Ectodermal cell (in vitro differentiated cells): Measurements from ENCODE around the gene CIAO2B.

ENCODE experiments used
- H3K27ac ChIP-seq: 2 replicates; pipeline ENCODE4 v1.7.0; 2013; ENCODE audit warnings: mild to moderate bottlenecking, low read depth, low read length; ENCODE audit not compliant: insufficient read depth, poor library complexity, severe bottlenecking
- H3K27me3 ChIP-seq: 2 replicates; pipeline ENCODE4 v1.7.0; 2013; ENCODE audit warnings: mild to moderate bottlenecking, low read length; ENCODE audit not compliant: insufficient read depth, control insufficient read depth, poor library complexity, severe bottlenecking
- H3K36me3 ChIP-seq: one replicate; pipeline ENCODE4 v1.7.0; 2013; ENCODE audit warnings: low read length; ENCODE audit not compliant: control insufficient read depth, insufficient read depth
- H3K4me1 ChIP-seq: one replicate; pipeline ENCODE4 v1.7.0; 2013; ENCODE audit warnings: low read length; ENCODE audit not compliant: control insufficient read depth, insufficient read depth
- H3K4me3 ChIP-seq: 2 replicates; pipeline ENCODE4 v1.7.0; 2013; ENCODE audit warnings: low read depth, low read length, control low read depth; ENCODE audit not compliant: insufficient read depth
- H3K9me3 ChIP-seq: 2 replicates; pipeline ENCODE4 v1.7.0; 2013; ENCODE audit warnings: mild to moderate bottlenecking, low read length, moderate library complexity; ENCODE audit not compliant: control insufficient read depth
- WGBS, 2 experiments: methylation state at CpG; one replicate each; pipeline ENCODE4 v1.1.7; 2013; ENCODE audit warnings: missing lambda C conversion rate in 2 of 2; 5-methylcytosine and 5-hydroxymethylcytosine counted together

Gene CIAO2B

GRCh38 chr16:66927918-66928649 lies 6.1 kb downstream of the CIAO2B start:
- peaks cover 44% of the 10 kb centered on the region for H3K27me3 ChIP-seq
- no peaks in the 10 kb centered on the region for H3K9me3 ChIP-seq
- 96% methylated on average over 8 of the region's 8 CpGs for WGBS, 2 experiments
- H3K36me3 ChIP-seq = no peaks in the 10 kb centered on the region
- peaks cover 15% of the 10 kb centered on the region for H3K4me1 ChIP-seq
- no peak overlapping the region for H3K4me3 ChIP-seq
- H3K27ac ChIP-seq = no peak overlapping the region

- Histone ChIP-seq H3K4me3 (no peak overlapping the region), H3K4me1 (peaks cover 14% of the 10 kb centered on the region), H3K9me3 (no peaks in the 10 kb centered on the region), H3K27ac (no peak overlapping the region), H3K36me3 (no peaks in the 10 kb centered on the region), H3K27me3 (peaks cover 45% of the 10 kb centered on the region)
- 73 to 80% methylated on average over 3 of the region's 3 CpGs for WGBS, 2 experiments
These were observed 7.2 kb downstream of the CIAO2B start for GRCh38 chr16:66926961-66927436.

- peaks cover 14% of the 10 kb centered on the region for H3K4me1 ChIP-seq
- no peak overlapping the region for H3K27ac ChIP-seq
- WGBS, 2 experiments = 74 to 83% methylated on average over 5 of the region's 5 CpGs
- peaks cover 49% of the 10 kb centered on the region for H3K27me3 ChIP-seq
- H3K36me3 ChIP-seq = no peaks in the 10 kb centered on the region
- no peaks in the 10 kb centered on the region for H3K9me3 ChIP-seq
- H3K4me3 ChIP-seq = no peak overlapping the region
These were observed 7.8 kb downstream of the CIAO2B start for GRCh38 chr16:66926171-66926947.

- peaks cover 49% of the 10 kb centered on the region for H3K27me3 ChIP-seq
- H3K4me3 ChIP-seq = peak within 1 kb of the TSS; percentile 23
- H3K27ac ChIP-seq = no peak within 1 kb of the TSS
- peaks cover 14% of the 10 kb centered on the region for H3K4me1 ChIP-seq
- 6 to 7% methylated on average over 35 to 42 of the region's 42 CpGs for WGBS, 2 experiments
- no peaks in the 10 kb centered on the region for H3K36me3 ChIP-seq
- H3K9me3 ChIP-seq = no peaks in the 10 kb centered on the region
These were observed 8.8 kb downstream of the CIAO2B start, which contains the start of gene RRAD for GRCh38 chr16:66925322-66925840. Gene RRAD (minus strand): TSS chr16:66925535. CDS start chr16:66925179, 356 bp downstream.

- Histone ChIP-seq H3K27ac (no peak overlapping the region), H3K9me3 (no peaks in the 10 kb centered on the region), H3K4me3 (peak overlapping the region; percentile 23), H3K27me3 (peaks cover 49% of the 10 kb centered on the region), H3K36me3 (no peaks in the 10 kb centered on the region), H3K4me1 (peaks cover 14% of the 10 kb centered on the region)
- 7 to 8% methylated on average over 71 of the region's 72 CpGs for WGBS, 2 experiments
These were observed 9.5 kb downstream of the CIAO2B start for GRCh38 chr16:66924527-66925321.

GRCh38 chr16:66923866-66924265 lies 10.3 kb downstream of the CIAO2B start:
- Histone ChIP-seq H3K27me3 (peaks cover 49% of the 10 kb centered on the region), H3K4me1 (peaks cover 14% of the 10 kb centered on the region), H3K36me3 (no peaks in the 10 kb centered on the region), H3K4me3 (no peak overlapping the region), H3K9me3 (no peaks in the 10 kb centered on the region), H3K27ac (no peak overlapping the region)
- 88 to 93% methylated on average over 3 of the region's 3 CpGs for WGBS, 2 experiments

GRCh38 chr16:66923247-66923731 lies 10.9 kb downstream of the CIAO2B start:
- H3K4me3 ChIP-seq = no peak overlapping the region
- no peak overlapping the region for H3K27ac ChIP-seq
- 89 to 92% methylated on average over 18 of the region's 18 CpGs for WGBS, 2 experiments
- no peaks in the 10 kb centered on the region for H3K9me3 ChIP-seq
- H3K27me3 ChIP-seq = peaks cover 49% of the 10 kb centered on the region
- H3K4me1 ChIP-seq = peaks cover 14% of the 10 kb centered on the region
- no peaks in the 10 kb centered on the region for H3K36me3 ChIP-seq

GRCh38 chr16:66921729-66922450 lies 12.3 kb downstream of the CIAO2B start:
- WGBS, 2 experiments = 93 to 94% methylated on average over 42 of the region's 42 CpGs
- Histone ChIP-seq H3K27me3 (peaks cover 43% of the 10 kb centered on the region), H3K27ac (no peak overlapping the region), H3K9me3 (no peaks in the 10 kb centered on the region), H3K36me3 (no peaks in the 10 kb centered on the region), H3K4me3 (no peak overlapping the region), H3K4me1 (peaks cover 10% of the 10 kb centered on the region)

GRCh38 chr16:66920924-66921680 lies 13.1 kb downstream of the CIAO2B start:
- Histone ChIP-seq H3K27me3 (peaks cover 35% of the 10 kb centered on the region), H3K36me3 (no peaks in the 10 kb centered on the region), H3K27ac (no peak overlapping the region), H3K4me1 (peaks cover 3% of the 10 kb centered on the region), H3K4me3 (no peak overlapping the region), H3K9me3 (no peaks in the 10 kb centered on the region)
- WGBS, 2 experiments = 86 to 88% methylated on average over 9 of the region's 9 CpGs
